Prostate gland (tissue), 2 donors: ENCODE results near the gene SLC13A4. TPM values are rescaled to one million over a fixed set of nuclear protein-coding genes. Genes with fewer than 3 reads are reported as not detected.
"Not testable (repeated sequence)": the region's sequence is repeated elsewhere in the genome, so short reads cannot be mapped to it uniquely, and the experiment has no call there.

ENCODE experiments used
- DNase-seq: peaks from one replicate; pipeline ENCODE4 v3.0.0-alpha.2; 2019; ENCODE audit warnings: low spot score
- H3K27ac ChIP-seq, 2 donors: fragments of 200-600 bp; sonication (generic); 2 replicates each; pipeline ENCODE4 v1.5.1; 2017 to 2019
- H3K27me3 ChIP-seq: fragments of 200-600 bp; sonication (generic); replicated peaks from 2 replicates; pipeline ENCODE4 v1.5.1; 2019; ENCODE audit not compliant: insufficient read depth
- H3K36me3 ChIP-seq, 2 donors: fragments of 200-600 bp; sonication (generic); 1 replicate in 1 of 2; 2 replicates in 1 of 2; pipeline versions ENCODE4 v1.5.1 to v1.8.1; 2017 to 2019
- H3K4me1 ChIP-seq: fragments of 200-600 bp; sonication (generic); replicated peaks from 2 replicates; pipeline ENCODE4 v1.5.1; 2019
- H3K4me3 ChIP-seq, 2 donors: fragments of 200-600 bp; sonication (generic); 2 replicates each; pipeline ENCODE4 v1.5.1; 2017 to 2019
- H3K9me3 ChIP-seq: fragments of 200-600 bp; sonication (generic); 2 replicates; pipeline ENCODE4 v1.5.1; 2017
- POLR2A ChIP-seq: fragments of 450-650 bp; IDR thresholded peaks from one replicate; pipeline ENCODE4 v1.6.1; 2016; ENCODE audit warnings: antibody characterized with exemption, mild to moderate bottlenecking
- POLR2AphosphoS5 ChIP-seq: sonication (generic); formaldehyde crosslinking; IDR thresholded peaks from one replicate; pipeline ENCODE4 v1.6.1; 2017; ENCODE audit warnings: antibody characterized with exemption
- WGBS: methylation state at CpG from one replicate; pipeline ENCODE4 v1.1.5; 2018; 5-methylcytosine and 5-hydroxymethylcytosine counted together
- intact Hi-C: fragments of 100-400 bp; cut with DNase I; formaldehyde crosslinking; loops from one replicate; pipeline ENCODE4 v1.14.2; 2022
- total RNA-seq, 2 donors: library from RNA; depleted of rRNA; stranded (reverse); fragments of >200 nt; gene quantifications; one replicate each; pipeline ENCODE4 v1.1.0, GENCODE V29; 2016
- TF ChIP-seq, protein P1 (sequence below), 4 experiments: fragments of 200-600 bp in 2 of 4; fragments of 450-650 bp in 2 of 4; sonication (generic) in 2 of 4; IDR thresholded peaks; 1 replicate in 3 of 4; 2 replicates in 1 of 4; pipeline ENCODE4 v1.5.1; 2016 to 2019; ENCODE audit warnings: antibody characterized with exemption in 4 of 4, mild to moderate bottlenecking in 2 of 4, moderate library complexity in 2 of 4

SLC13A4 gene
- total RNA-seq, 2 donors from 2014 or later, result 9.4 TPM; not detected in 1

DNA sequence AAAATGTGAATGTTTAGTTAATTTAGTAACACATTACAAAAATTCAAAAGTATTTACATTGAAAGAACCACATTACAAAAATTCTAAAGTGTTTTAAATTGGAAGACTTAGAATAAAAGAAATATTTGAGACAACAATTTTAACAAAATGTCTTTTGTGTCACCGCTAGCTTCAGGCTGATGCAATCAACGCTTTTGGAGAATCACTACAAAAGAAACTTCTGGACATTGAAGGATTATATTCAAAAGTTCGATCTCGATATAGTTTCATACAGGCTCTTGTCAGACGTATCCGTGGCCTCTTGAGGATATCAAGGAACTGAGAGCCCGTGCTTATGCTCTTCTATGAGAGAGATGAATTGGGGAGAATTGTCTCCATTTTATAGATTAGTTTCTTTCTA lies 79.8 kb downstream of the SLC13A4 start:
- no peak overlapping the region for H3K27ac ChIP-seq
- no peak for TF ChIP-seq POLR2AphosphoS5
- TF ChIP-seq, protein P1, sequence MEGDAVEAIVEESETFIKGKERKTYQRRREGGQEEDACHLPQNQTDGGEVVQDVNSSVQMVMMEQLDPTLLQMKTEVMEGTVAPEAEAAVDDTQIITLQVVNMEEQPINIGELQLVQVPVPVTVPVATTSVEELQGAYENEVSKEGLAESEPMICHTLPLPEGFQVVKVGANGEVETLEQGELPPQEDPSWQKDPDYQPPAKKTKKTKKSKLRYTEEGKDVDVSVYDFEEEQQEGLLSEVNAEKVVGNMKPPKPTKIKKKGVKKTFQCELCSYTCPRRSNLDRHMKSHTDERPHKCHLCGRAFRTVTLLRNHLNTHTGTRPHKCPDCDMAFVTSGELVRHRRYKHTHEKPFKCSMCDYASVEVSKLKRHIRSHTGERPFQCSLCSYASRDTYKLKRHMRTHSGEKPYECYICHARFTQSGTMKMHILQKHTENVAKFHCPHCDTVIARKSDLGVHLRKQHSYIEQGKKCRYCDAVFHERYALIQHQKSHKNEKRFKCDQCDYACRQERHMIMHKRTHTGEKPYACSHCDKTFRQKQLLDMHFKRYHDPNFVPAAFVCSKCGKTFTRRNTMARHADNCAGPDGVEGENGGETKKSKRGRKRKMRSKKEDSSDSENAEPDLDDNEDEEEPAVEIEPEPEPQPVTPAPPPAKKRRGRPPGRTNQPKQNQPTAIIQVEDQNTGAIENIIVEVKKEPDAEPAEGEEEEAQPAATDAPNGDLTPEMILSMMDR (IDR thresholded peaks at IDR 0.05), result no peak
- no peak for TF ChIP-seq POLR2A
- no peaks in the 10 kb centered on the region for H3K4me1 ChIP-seq
- WGBS, result 94% methylated on average over 7 of the region's 7 CpGs
- no peaks in the 10 kb centered on the region for H3K27me3 ChIP-seq
- no peak for DNase-seq
- H3K9me3 ChIP-seq, result no peaks in the 10 kb centered on the region
- H3K4me3 ChIP-seq, result no peak overlapping the region
- intact Hi-C loops, result no loop called here
- no peaks in the 10 kb centered on the region for H3K36me3 ChIP-seq

DNA sequence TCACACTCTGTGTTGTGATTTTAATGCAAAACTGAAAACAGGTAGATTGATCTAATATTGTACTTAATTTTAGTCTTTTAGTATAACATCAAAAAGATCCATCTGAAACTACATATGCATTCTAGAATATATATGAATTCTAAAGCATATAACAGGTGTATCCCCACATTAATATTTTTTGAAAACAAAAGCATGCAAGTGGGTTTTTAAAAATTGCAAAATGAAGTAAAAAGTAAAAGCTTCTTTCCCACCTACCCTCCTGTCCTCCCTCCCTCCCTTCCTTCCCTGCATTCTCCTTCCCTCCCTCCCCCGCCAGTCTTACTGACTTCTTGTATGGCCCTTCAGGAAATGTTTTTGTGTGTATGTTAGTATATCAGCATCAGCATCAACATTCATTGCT lies 80.2 kb downstream of the SLC13A4 start:
- intact Hi-C loops, result no loop called here
- WGBS, result 81% methylated on average over 1 of the region's 1 CpG
- no peaks in the 10 kb centered on the region for H3K36me3 ChIP-seq

DNA sequence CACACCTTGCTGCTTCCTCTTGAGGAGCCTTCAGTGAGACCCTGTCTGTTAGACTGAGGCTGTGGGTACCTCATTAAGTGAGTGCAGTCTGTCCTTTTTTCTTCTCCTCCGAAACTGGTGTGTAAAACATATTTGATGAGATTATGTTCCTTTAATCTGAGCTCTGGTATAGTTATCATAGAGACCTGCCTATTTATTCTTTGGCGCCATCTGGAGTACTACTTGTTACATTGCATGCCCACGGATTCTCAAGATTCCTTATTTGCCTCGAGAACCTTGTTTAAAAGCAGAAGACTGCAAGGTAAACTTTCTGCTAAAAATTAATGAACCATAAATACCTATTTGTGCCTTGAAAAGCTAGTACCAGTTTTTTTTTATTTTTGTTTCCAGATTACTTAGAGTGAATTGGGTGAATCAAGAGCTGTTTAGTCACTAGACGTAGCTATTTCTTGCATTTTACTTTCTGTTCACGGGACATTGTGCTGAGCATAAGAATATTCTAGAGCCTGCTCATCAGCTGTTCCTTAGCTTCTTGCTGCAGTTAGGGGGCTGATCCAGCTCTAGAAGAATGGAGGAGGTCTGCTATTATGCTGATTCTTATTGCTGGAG lies 82.6 kb downstream of the SLC13A4 start:
- Histone ChIP-seq H3K27ac (no peak overlapping the region), H3K9me3 (no peaks in the 10 kb centered on the region), H3K27me3 (no peaks in the 10 kb centered on the region), H3K4me3 (no peak overlapping the region), H3K4me1 (no peaks in the 10 kb centered on the region), H3K36me3 (no peaks in the 10 kb centered on the region)
- TF ChIP-seq POLR2AphosphoS5, result no peak
- TF ChIP-seq, protein P1 (IDR thresholded peaks at IDR 0.05), result peak in 3 of 4 experiments; percentile 48 to 73 (median 70)
- 39% methylated on average over 6 of the region's 6 CpGs for WGBS
- DNase-seq, result peak; percentile 20
- intact Hi-C loops, result loop anchor here (2.0 kb wide), 1 partner anchor 363 kb away; no protein-coding TSS in a partner anchor

More for the DNA sequence above, 80.2 kb downstream of the SLC13A4 start:
- Histone ChIP-seq H3K9me3 (no peaks in the 10 kb centered on the region), H3K4me1 (no peaks in the 10 kb centered on the region), H3K4me3 (no peak overlapping the region), H3K27me3 (no peaks in the 10 kb centered on the region), H3K27ac (no peak overlapping the region)
- DNase-seq, result no peak
- TF ChIP-seq POLR2A (no peak), POLR2AphosphoS5 (no peak)
- TF ChIP-seq, protein P1 (IDR thresholded peaks at IDR 0.05), result no peak

DNA sequence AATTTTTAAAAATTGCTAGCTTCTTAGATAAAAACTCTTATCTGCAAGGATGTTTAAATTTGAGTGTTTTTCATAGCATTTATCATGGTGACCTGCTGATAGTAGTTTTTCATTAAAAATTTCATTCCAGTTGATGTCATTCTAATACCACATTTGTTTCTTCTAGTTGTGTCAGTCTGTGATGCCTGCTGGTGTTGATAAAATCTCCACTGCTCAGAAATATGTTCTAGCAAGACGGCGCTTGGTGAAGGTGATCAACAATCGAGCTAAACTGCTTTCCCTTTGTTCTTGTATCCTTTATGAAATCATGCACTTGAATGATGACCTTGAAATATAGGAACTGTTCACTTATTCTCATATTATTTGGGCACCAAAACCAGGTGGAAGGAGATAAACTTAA lies 83.3 kb downstream of the SLC13A4 start:
- Histone ChIP-seq H3K36me3 (no peaks in the 10 kb centered on the region), H3K4me3 (no peak overlapping the region), H3K9me3 (no peaks in the 10 kb centered on the region), H3K27ac (no peak overlapping the region), H3K27me3 (no peaks in the 10 kb centered on the region), H3K4me1 (no peaks in the 10 kb centered on the region)
- 60% methylated on average over 3 of the region's 3 CpGs for WGBS
- DNase-seq, result no peak
- TF ChIP-seq POLR2AphosphoS5, result no peak
- intact Hi-C loops, result loop anchor here (2.0 kb wide), 1 partner anchor 362 kb away; no protein-coding TSS in a partner anchor

DNA sequence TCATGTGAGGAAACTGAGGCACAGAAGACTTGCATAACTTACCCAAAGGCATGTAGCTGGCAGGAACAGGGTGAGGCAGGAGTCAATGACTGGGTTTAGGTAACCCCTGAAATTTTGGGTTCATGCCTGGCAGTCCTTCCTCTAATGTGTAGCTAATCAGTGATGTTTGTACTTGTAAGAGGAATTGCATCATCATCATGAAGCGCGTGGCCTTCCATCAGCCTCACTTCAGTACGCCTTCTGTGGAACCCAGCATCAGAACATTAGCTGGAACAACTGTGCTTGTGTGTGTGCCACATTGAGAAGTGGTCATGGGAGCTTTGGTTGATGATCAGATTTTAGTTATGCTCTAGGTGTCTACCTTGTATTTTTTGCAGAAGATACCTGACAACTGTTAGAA lies 83.8 kb downstream of the SLC13A4 start:
- Histone ChIP-seq H3K9me3 (no peaks in the 10 kb centered on the region), H3K4me3 (no peak overlapping the region), H3K27me3 (no peaks in the 10 kb centered on the region), H3K4me1 (no peaks in the 10 kb centered on the region), H3K27ac (no peak overlapping the region), H3K36me3 (no peaks in the 10 kb centered on the region)
- DNase-seq, result no peak
- 95% methylated on average over 3 of the region's 3 CpGs for WGBS
- intact Hi-C loops, result loop anchor here (2.0 kb wide), 1 partner anchor 361 kb away; no protein-coding TSS in a partner anchor
- TF ChIP-seq, protein P1 (IDR thresholded peaks at IDR 0.05), result no peak
- TF ChIP-seq POLR2A (no peak), POLR2AphosphoS5 (no peak)

DNA sequence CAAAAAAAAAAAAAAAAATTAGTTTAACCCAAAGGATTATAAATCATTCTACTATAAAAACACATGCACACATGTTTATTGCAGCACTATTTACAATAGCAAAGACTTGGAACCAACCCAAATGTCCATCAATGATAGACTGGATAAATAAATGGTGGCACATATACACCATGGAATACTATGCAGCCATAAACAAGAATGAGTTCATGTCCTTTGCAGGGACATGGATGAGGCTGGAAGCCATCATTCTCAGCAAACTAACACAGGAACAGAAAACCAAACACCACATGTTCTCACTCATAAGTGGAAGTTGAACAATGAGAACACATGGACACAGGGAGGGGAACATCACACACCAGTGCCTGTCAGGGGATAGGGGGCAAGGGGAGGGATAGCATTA lies 88.3 kb downstream of the SLC13A4 start:
- H3K4me1 ChIP-seq, H3K27ac ChIP-seq, intact Hi-C loops, H3K9me3 ChIP-seq, DNase-seq, H3K27me3 ChIP-seq, H3K4me3 ChIP-seq, H3K36me3 ChIP-seq: not testable (repeated sequence)
